ENCODE results near the gene AKR1D1. TPM values are rescaled to one million over a fixed set of nuclear protein-coding genes. Genes with fewer than 3 reads are reported as not detected.

Gene AKR1D1
- total and polyA plus RNA-seq, 10 of the 15 experiments (the other 5 are each of a cell fraction or from before 2014, with no cell fraction given) = 0.09 to 0.34 TPM; not detected in 8

GRCh38 chr7:138158739-138159528 lies 82.7 kb downstream of the AKR1D1 start:
- no peak overlapping the region for H3K27ac ChIP-seq (ENCODE audit: control insufficient read depth, insufficient read depth)
- H2AFZ ChIP-seq (ENCODE audit: control insufficient read depth, low read depth, low read length) = peak overlapping the region; percentile 7; the same call in 1 of the 2 replicates
- no peak for TF ChIP-seq ATF2 (IDR thresholded peaks at IDR 0.05; ENCODE audit: low read length)
- TF ChIP-seq TBL1XR1 (IDR thresholded peaks at IDR 0.05; ENCODE audit: low read depth, low read length) = no peak
- TF ChIP-seq ZNF622 (IDR thresholded peaks at IDR 0.05) = no peak
- TF ChIP-seq ZBTB33 (IDR thresholded peaks at IDR 0.05) = no peak
- TF ChIP-seq SMAD1 (IDR thresholded peaks at IDR 0.05; ENCODE audit: low read depth, partially characterized antibody) = no peak
- TF ChIP-seq HDAC6 (IDR thresholded peaks at IDR 0.05; ENCODE audit: unreplicated experiment) = no peak
- TF ChIP-seq ATF3 (IDR thresholded peaks at IDR 0.05; ENCODE audit: borderline replicate concordance, extremely low read depth, low read depth, low read length) = no peak
- TF ChIP-seq NKRF (conservative IDR thresholded peaks at IDR 0.05) = no peak
- TF ChIP-seq E4F1 (IDR thresholded peaks at IDR 0.05; ENCODE audit: borderline replicate concordance, partially characterized antibody) = no peak
- no peak for TF ChIP-seq TCF3 (IDR thresholded peaks at IDR 0.05; ENCODE audit: borderline replicate concordance, insufficient read depth, low read depth, low read length)
- no peak for TF ChIP-seq SIX5 (IDR thresholded peaks at IDR 0.05; ENCODE audit: low read depth, low read length, severe bottlenecking)
- ChIA-PET CTCF (interaction anchor here (0.6 to 4.8 kb wide), 5 partner anchors 12 to 580 kb away, joined by 3 to 92 read pairs (median 3); no protein-coding TSS in a partner anchor), SMC1A (ENCODE audit: uncharacterized antibody, unreplicated experiment) (interaction anchor here (0.6 to 4.6 kb wide), 9 partner anchors 12 to 685 kb away, joined by 3 to 87 read pairs (median 4); no protein-coding TSS in a partner anchor), RAD21 (ENCODE audit: unreplicated experiment) (interaction anchor here (1.0 to 4.4 kb wide), 3 partner anchors 289 to 580 kb away, joined by 3 to 92 read pairs (median 3); no protein-coding TSS in a partner anchor), POLR2A (no interaction called here)
- no peaks in the 10 kb centered on the region for H3K36me3 ChIP-seq (ENCODE audit: control insufficient read depth in 2 of 2, insufficient read depth in 2 of 2, low read length in 1 of 2)
- peaks cover 5% of the 10 kb centered on the region for H3K4me1 ChIP-seq (ENCODE audit: control insufficient read depth, insufficient read depth, low read length)
- H3K4me3 ChIP-seq = no peak overlapping the region
- no peak overlapping the region for H3K9ac ChIP-seq (ENCODE audit: control insufficient read depth, insufficient read depth, low read length)
- no peaks in the 10 kb centered on the region for H4K20me1 ChIP-seq (ENCODE audit: control insufficient read depth, insufficient read depth)
- H3K9me3 ChIP-seq (replicated peaks; ENCODE audit: control insufficient read depth, insufficient read depth, low read length) = peaks cover 2% of the 10 kb centered on the region; the same call in 1 of the 3 replicates
- 59% methylated on average over 6 of the region's 6 CpGs for WGBS (ENCODE audit: insufficient coverage, insufficient replicate concordance, low lambda C conversion rate, missing lambda C conversion rate)
- FAIRE-seq = no peak
- no peak for DNase-seq (ENCODE audit: low read depth, low spot score)
- BruUV-seq (replicated peaks) = no TSS peak
- ATAC-seq = no peak
- in situ Hi-C loops (cut with MboI) (no loop called here), intact Hi-C loops (cut with micrococcal nuclease; ENCODE audit: unreplicated experiment) (no loop called here)
- H3K27me3 ChIP-seq (replicated peaks in 1 of 2; ENCODE audit: control insufficient read depth in 2 of 2, insufficient read depth in 2 of 2, low read length in 1 of 2) = no peaks in the 10 kb centered on the region
- H3K4me2 ChIP-seq (ENCODE audit: control insufficient read depth, insufficient read depth) = no peak overlapping the region
- no peaks in the 10 kb centered on the region for H3K79me2 ChIP-seq (ENCODE audit: control insufficient read depth, insufficient read depth, low read length)

Data from GM12878 (cell line).